ENCODE measurements around the gene LORICRIN.

DNA sequence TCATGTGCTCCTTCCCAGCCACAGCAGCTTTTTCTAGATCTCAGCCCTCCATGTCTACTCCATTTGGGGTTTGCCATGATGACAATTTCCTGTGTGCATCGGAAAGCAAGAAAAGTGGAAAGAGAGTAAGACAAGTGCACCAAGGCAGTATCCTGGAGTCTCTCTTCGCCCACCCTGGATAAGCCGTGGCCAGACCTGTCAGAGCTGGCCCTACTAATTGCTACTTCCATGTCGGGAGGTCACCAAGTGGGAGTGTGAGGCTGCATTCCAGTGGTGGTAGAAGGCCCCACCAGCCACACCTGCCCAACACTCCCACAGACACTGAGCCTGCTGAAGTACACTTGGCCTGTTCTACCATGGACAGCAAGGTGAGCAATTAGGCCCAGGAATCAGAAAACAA, 14.0 kb upstream of the LORICRIN start:
- TF ChIP-seq, protein P1, sequence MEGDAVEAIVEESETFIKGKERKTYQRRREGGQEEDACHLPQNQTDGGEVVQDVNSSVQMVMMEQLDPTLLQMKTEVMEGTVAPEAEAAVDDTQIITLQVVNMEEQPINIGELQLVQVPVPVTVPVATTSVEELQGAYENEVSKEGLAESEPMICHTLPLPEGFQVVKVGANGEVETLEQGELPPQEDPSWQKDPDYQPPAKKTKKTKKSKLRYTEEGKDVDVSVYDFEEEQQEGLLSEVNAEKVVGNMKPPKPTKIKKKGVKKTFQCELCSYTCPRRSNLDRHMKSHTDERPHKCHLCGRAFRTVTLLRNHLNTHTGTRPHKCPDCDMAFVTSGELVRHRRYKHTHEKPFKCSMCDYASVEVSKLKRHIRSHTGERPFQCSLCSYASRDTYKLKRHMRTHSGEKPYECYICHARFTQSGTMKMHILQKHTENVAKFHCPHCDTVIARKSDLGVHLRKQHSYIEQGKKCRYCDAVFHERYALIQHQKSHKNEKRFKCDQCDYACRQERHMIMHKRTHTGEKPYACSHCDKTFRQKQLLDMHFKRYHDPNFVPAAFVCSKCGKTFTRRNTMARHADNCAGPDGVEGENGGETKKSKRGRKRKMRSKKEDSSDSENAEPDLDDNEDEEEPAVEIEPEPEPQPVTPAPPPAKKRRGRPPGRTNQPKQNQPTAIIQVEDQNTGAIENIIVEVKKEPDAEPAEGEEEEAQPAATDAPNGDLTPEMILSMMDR (IDR thresholded peaks at IDR 0.05; ENCODE audit: low read depth, low read length, missing input control) = no peak
- TF ChIP-seq, protein P2, sequence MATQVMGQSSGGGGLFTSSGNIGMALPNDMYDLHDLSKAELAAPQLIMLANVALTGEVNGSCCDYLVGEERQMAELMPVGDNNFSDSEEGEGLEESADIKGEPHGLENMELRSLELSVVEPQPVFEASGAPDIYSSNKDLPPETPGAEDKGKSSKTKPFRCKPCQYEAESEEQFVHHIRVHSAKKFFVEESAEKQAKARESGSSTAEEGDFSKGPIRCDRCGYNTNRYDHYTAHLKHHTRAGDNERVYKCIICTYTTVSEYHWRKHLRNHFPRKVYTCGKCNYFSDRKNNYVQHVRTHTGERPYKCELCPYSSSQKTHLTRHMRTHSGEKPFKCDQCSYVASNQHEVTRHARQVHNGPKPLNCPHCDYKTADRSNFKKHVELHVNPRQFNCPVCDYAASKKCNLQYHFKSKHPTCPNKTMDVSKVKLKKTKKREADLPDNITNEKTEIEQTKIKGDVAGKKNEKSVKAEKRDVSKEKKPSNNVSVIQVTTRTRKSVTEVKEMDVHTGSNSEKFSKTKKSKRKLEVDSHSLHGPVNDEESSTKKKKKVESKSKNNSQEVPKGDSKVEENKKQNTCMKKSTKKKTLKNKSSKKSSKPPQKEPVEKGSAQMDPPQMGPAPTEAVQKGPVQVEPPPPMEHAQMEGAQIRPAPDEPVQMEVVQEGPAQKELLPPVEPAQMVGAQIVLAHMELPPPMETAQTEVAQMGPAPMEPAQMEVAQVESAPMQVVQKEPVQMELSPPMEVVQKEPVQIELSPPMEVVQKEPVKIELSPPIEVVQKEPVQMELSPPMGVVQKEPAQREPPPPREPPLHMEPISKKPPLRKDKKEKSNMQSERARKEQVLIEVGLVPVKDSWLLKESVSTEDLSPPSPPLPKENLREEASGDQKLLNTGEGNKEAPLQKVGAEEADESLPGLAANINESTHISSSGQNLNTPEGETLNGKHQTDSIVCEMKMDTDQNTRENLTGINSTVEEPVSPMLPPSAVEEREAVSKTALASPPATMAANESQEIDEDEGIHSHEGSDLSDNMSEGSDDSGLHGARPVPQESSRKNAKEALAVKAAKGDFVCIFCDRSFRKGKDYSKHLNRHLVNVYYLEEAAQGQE (IDR thresholded peaks at IDR 0.05) = no peak
- TF ChIP-seq YY1 (IDR thresholded peaks at IDR 0.05) = no peak
- TF ChIP-seq EGR1 (IDR thresholded peaks at IDR 0.05; ENCODE audit: low read depth in 2 of 2) = no peak
- TF ChIP-seq RXRA (IDR thresholded peaks at IDR 0.05) = no peak
- TF ChIP-seq SP1 (IDR thresholded peaks at IDR 0.05) = no peak
- TF ChIP-seq GABPA (IDR thresholded peaks at IDR 0.05 in 1 of 2, conservative IDR thresholded peaks at IDR 0.05 in 1 of 2) = no peak
- TF ChIP-seq, protein P3, sequence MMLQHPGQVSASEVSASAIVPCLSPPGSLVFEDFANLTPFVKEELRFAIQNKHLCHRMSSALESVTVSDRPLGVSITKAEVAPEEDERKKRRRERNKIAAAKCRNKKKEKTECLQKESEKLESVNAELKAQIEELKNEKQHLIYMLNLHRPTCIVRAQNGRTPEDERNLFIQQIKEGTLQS (IDR thresholded peaks at IDR 0.05) = no peak
- TF ChIP-seq RAD21 (IDR thresholded peaks at IDR 0.05) = no peak
